Hindlimb muscle (tissue), 1 donor: Measurements from ENCODE around the gene GLTP. TPM values are rescaled to one million over a fixed set of nuclear protein-coding genes. Genes with fewer than 3 reads are reported as not detected.

Experiments used
- polyA plus RNA-seq: library from polyadenylated mRNA; unstranded; fragments of 120-200 nt; gene quantifications from one replicate; pipeline ENCODE4 v1.2.1, GENCODE V29; 2013; ENCODE audit not compliant: insufficient read length

The GLTP gene
- polyA plus RNA-seq, 1 donor = 20.5 TPM

Other genes starting within 250 kb of the GLTP start
- gene FAM222A, start 166.7 kb downstream of the GLTP start, polyA plus RNA-seq = 11.0 TPM
- 0.99 TPM for gene TRPV4, start 47.1 kb downstream of the GLTP start, polyA plus RNA-seq
- 25.3 TPM for gene TCHP, start 19.7 kb upstream of the GLTP start, polyA plus RNA-seq
- 57.8 TPM for gene GIT2, start 115.8 kb upstream of the GLTP start, polyA plus RNA-seq
- 53.3 TPM for gene ANKRD13A, start 118.9 kb upstream of the GLTP start, polyA plus RNA-seq
- 33.7 TPM for gene C12orf76, start 168.0 kb upstream of the GLTP start, polyA plus RNA-seq
- 13.8 TPM for gene IFT81, start 243.8 kb upstream of the GLTP start, polyA plus RNA-seq